PC-3 (cell line): Measurements from ENCODE around the gene AGPAT1. TPM values are rescaled to one million over a fixed set of nuclear protein-coding genes. Genes with fewer than 3 reads are reported as not detected.

Source experiments
- ATAC-seq: fragments of 200-7000 bp; cut with Tn5 transposase; 2 replicates; pipeline ENCODE4 v1.9.1; 2020; ENCODE audit warnings: mild to moderate bottlenecking, moderate library complexity
- BruUV-seq: library from RNA; stranded (reverse); fragments of 400-500 nt; replicated peaks from 2 replicates; lab custom pipeline; 2021; lab: Mats Ljungman, UMichigan
- CTCF ChIA-PET: fragments of 300-600 bp; sonication (Branson Sonifier 250); formaldehyde crosslinking; loops from one replicate; lab custom pipeline; 2022; ENCODE audit warnings: antibody characterized with exemption; lab: Charles Lee
- POLR2A ChIA-PET: fragments of 300-600 bp; sonication (Branson Sonifier 250); formaldehyde crosslinking; loops from one replicate; lab custom pipeline; 2022; ENCODE audit warnings: antibody characterized with exemption; ENCODE audit not compliant: unreplicated experiment; lab: Charles Lee
- DNase-seq: peaks from one replicate; pipeline ENCODE4 v3.0.0-alpha.2; 2015
- H2AFZ ChIP-seq: fragments of 300-600 bp; sonication (generic); 2 replicates; pipeline ENCODE4 v1.6.0; 2016; ENCODE audit warnings: antibody characterized with exemption, low read length
- H3F3A ChIP-seq: fragments of 300-600 bp; sonication (generic); one replicate; pipeline ENCODE4 v1.6.0; 2017; ENCODE audit warnings: antibody characterized with exemption, low read length, control low read depth, mild to moderate bottlenecking; ENCODE audit not compliant: unreplicated experiment
- H3K27ac ChIP-seq: fragments of 300-600 bp; sonication (generic); 2 replicates; pipeline ENCODE4 v1.5.1; 2016; ENCODE audit warnings: mild to moderate bottlenecking, low read length
- H3K27me3 ChIP-seq: fragments of 300-600 bp; sonication (generic); 2 replicates; pipeline ENCODE4 v1.6.1; 2016; ENCODE audit warnings: low read length, mixed read lengths
- H3K36me3 ChIP-seq: fragments of 300-600 bp; sonication (generic); 2 replicates; pipeline ENCODE4 v1.6.1; 2016; ENCODE audit warnings: low read depth, mixed run types, low read length, mixed read lengths
- H3K4me1 ChIP-seq: fragments of 300-600 bp; sonication (generic); 2 replicates; pipeline ENCODE4 v1.5.1; 2016; ENCODE audit warnings: low read length; ENCODE audit not compliant: insufficient read depth
- H3K4me2 ChIP-seq: fragments of 300-600 bp; sonication (generic); 2 replicates; pipeline ENCODE4 v1.6.0; 2016; ENCODE audit warnings: low read length
- H3K4me3 ChIP-seq: fragments of 300-600 bp; sonication (generic); 2 replicates; pipeline ENCODE4 v1.5.1; 2016; ENCODE audit warnings: mild to moderate bottlenecking, low read length, mixed read lengths
- H3K79me2 ChIP-seq: fragments of 300-600 bp; sonication (generic); 2 replicates; pipeline ENCODE4 v1.6.1; 2017; ENCODE audit warnings: low read length, mixed read lengths
- H3K9ac ChIP-seq: fragments of 300-600 bp; sonication (generic); 2 replicates; pipeline ENCODE4 v1.6.0; 2016; ENCODE audit warnings: mild to moderate bottlenecking, low read length
- H3K9me2 ChIP-seq: fragments of 300-600 bp; sonication (generic); replicated peaks from 2 replicates; pipeline ENCODE4 v1.6.1; 2016; ENCODE audit warnings: mixed run types, low read length, mixed read lengths
- H3K9me3 ChIP-seq: fragments of 300-600 bp; sonication (generic); 2 replicates; pipeline ENCODE4 v1.6.1; 2016; ENCODE audit warnings: low read length, mixed read lengths
- H4K20me1 ChIP-seq: fragments of 300-600 bp; sonication (generic); 2 replicates; pipeline ENCODE4 v1.6.1; 2016; ENCODE audit warnings: low read length, mixed read lengths
- CTCF ChIP-seq: fragments of 300-600 bp; sonication (generic); conservative IDR thresholded peaks from 2 replicates; pipeline ENCODE4 v1.5.1; 2017; ENCODE audit warnings: antibody characterized with exemption, low read depth, mild to moderate bottlenecking, low read length
- EZH2 ChIP-seq: fragments of 300-600 bp; sonication (generic); IDR thresholded peaks from one replicate; pipeline ENCODE4 v1.6.1; 2017; ENCODE audit warnings: antibody characterized with exemption, mild to moderate bottlenecking, low read length; ENCODE audit not compliant: unreplicated experiment
- EZH2phosphoT487 ChIP-seq: fragments of 300-600 bp; sonication (generic); IDR thresholded peaks from 2 replicates; pipeline ENCODE4 v1.6.1; 2018; ENCODE audit warnings: mild to moderate bottlenecking, antibody characterized with exemption, low read length, borderline replicate concordance
- intact Hi-C: fragments of 100-400 bp; cut with micrococcal nuclease; formaldehyde crosslinking; loops from 2 replicates; pipeline ENCODE4 v1.9.0; 2023
- total RNA-seq: library from RNA; depleted of rRNA; stranded (reverse); fragments of >200 nt; gene quantifications from 2 replicates; pipeline ENCODE4 v1.2.3, GENCODE V29; 2014

The AGPAT1 gene
- total RNA-seq, 1 experiment from 2014 or later: 59.6 TPM

- ChIA-PET CTCF (no interaction called here), POLR2A (interaction anchor here (0.7 kb wide), 1 partner anchor 22 kb away, joined by 3 read pairs; no protein-coding TSS in a partner anchor)
- DNase-seq (no peak), ATAC-seq (no peak)
- H4K20me1 ChIP-seq: no peaks in the 10 kb centered on the region
- H3K9me3 ChIP-seq: no peaks in the 10 kb centered on the region
- H2AFZ ChIP-seq: no peak overlapping the region
- H3K27ac ChIP-seq: no peak overlapping the region
- BruUV-seq: no TSS peak
- TF ChIP-seq EZH2 (no peak), EZH2phosphoT487 (no peak), CTCF (no peak)
- H3F3A ChIP-seq: no peaks in the 10 kb centered on the region
- no peak overlapping the region for H3K9ac ChIP-seq
- intact Hi-C loops: no loop called here
- no peaks in the 10 kb centered on the region for H3K36me3 ChIP-seq
- no peak overlapping the region for H3K4me2 ChIP-seq
- no peaks in the 10 kb centered on the region for H3K9me2 ChIP-seq
- H3K4me3 ChIP-seq: no peak overlapping the region
- H3K79me2 ChIP-seq: peaks cover 23% of the 10 kb centered on the region
- H3K4me1 ChIP-seq: peaks cover 12% of the 10 kb centered on the region
- H3K27me3 ChIP-seq: no peaks in the 10 kb centered on the region
Measured at GRCh38 chr6:32151181-32151862, 24.6 kb downstream of the AGPAT1 start.

DNA sequence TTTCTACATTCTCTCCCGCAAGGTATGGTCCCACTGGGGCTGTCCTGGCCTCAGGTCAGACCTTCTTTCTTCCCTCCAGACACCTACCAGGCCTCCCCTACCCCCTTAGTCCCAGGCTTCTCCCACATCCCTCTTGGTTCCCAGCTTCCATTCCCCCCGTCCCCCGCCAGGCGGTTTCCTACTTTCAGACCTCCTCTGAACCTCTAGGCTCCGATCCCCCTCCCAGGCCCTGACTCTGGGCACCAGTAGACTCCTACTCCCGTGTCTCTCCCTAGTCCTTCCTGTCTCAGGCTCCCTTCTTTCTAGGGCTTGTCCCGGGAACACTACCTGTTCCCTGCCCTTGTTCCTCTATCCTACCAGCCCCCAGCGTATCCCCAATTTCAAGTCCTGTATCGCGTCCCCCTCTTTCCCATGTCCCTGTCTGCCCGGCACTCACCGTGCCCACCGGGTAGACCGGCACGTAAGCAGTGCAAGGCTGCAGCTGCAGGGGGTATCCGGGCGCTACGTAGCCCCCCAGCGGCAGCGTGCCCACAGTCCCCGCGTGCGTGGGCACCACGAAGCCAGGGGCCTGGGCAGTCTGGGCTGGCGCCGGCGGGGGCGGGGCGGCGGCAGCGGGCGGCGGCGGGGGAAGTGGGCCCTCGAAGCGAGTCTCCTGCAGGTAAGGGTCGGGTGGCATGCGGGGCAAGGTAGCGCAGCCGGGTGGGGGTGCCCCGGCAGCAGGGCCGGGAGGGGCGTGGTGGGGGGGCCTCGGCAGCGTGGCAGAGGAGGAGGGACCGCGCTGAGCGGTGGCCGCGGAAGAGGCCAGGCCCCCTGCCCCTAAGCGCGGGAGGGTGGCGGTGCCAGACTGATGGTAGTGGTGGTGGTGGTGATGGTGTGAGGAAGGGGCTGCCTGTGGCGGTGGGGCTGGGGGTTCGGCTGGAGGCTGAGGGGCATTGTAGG is 25.7 kb downstream of the AGPAT1 start:
- Histone ChIP-seq H3F3A (no peaks in the 10 kb centered on the region), H3K9ac (no peak overlapping the region), H3K4me2 (no peak overlapping the region), H3K4me3 (no peak overlapping the region), H3K27me3 (no peaks in the 10 kb centered on the region), H3K36me3 (no peaks in the 10 kb centered on the region), H2AFZ (no peak overlapping the region), H3K9me3 (no peaks in the 10 kb centered on the region), H3K9me2 (no peaks in the 10 kb centered on the region), H3K79me2 (peaks cover 13% of the 10 kb centered on the region), H3K4me1 (peaks cover 10% of the 10 kb centered on the region), H3K27ac (no peak overlapping the region), H4K20me1 (no peaks in the 10 kb centered on the region)
- POLR2A ChIA-PET: no interaction called here
- intact Hi-C loops: no loop called here
- TF ChIP-seq EZH2phosphoT487: no peak
- no peak for TF ChIP-seq CTCF
- TF ChIP-seq EZH2: no peak
- BruUV-seq: no TSS peak
- CTCF ChIA-PET: no interaction called here
- DNase-seq: no peak
- ATAC-seq: no peak
